ENCODE results near the gene MRO.
"Not testable (repeated sequence)": the region's sequence is repeated elsewhere in the genome, so short reads cannot be mapped to it uniquely, and the experiment has no call there.

Gene MRO

DNA sequence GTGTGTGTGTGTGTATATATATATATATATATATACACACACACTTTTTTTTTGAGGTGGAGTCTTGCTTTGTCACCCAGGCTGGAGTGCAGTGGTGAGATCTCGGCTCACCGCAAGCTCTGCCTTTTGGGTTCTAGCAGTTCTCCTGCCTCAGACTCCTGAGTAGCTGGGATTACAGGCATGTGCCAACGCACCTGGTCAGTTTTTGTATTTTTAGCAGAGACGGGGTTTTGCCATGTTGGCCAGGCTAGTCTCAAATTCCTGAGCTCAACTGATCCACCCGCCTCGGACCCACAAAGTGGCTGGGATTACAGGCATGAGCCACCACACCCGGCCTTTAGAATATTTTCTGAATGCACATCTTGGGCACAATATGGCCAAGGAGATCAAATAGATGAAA, 13.7 kb upstream of the MRO start:
- DNase-seq (ENCODE audit: low spot score) = not testable (repeated sequence)

GRCh38 chr18:50832754-50833153, 12.9 kb upstream of the MRO start:
- no peak for DNase-seq (ENCODE audit: low spot score)

DNA sequence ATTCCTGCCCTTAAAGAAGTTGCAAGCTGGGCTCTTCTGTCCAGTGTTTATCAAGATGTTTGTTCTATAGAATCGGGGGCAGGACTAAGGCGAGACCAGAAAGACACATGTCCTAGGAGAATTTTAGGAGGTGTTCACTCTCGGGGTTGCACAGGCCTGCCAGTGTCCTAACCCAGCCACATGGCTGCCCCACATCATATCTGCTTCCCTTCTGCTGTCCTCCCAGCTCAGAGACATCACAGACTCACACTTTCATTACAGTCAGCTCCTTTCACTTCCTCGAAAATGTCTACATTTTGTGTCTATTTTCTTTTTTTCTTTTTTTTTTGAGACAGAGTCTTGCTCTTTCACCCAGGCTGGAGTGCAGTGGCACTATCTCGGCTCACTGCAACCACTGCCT, 10.7 kb upstream of the MRO start:
- DNase-seq (ENCODE audit: low spot score) = peak; percentile 51

GRCh38 chr18:50829644-50830043, 9.8 kb upstream of the MRO start:
- no peak for DNase-seq (ENCODE audit: low spot score)

DNA sequence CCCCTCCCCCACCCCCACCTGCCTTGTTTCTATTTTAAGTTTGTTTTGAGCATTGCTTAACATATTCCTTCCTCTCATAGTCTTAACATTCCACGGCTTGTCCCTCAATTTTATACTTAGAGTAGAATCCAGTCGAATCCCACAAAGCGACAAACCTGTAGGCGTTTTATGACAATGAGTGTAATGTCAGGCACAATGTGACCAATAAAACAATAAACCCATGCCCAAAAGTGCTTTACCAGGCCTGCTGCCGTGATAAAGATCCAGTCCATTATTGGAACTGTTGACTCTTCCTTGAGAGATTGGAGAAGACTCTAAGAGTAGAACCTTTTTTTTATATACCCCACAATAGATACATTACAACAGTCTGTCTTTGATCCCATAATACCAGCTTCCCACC, 6.2 kb upstream of the MRO start:
- DNase-seq (ENCODE audit: low spot score) = no peak

- DNase-seq (ENCODE audit: low spot score) = no peak
Observed at GRCh38 chr18:50825621-50826020, 5.8 kb upstream of the MRO start.

DNA sequence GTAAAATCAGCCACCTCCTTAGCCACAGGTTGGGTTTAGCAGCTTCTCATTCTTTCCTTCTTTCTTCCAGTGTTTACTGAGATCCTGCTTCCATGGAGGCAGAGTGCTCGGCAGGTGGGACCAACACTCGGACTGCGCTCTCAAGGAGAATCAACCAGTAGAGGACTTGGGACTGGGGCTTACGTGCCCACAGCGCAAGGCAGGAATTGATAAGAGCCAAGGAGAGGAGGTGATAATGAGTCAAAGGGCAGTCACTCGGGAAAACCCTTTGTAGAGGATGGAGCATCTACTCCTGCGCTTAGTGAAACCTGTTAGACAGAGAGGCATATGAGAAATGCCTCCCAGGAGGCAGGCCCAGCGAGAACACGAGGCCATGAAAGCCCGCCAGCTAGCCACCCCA, 2.9 kb upstream of the MRO start:
- DNase-seq (ENCODE audit: low spot score) = no peak

DNA sequence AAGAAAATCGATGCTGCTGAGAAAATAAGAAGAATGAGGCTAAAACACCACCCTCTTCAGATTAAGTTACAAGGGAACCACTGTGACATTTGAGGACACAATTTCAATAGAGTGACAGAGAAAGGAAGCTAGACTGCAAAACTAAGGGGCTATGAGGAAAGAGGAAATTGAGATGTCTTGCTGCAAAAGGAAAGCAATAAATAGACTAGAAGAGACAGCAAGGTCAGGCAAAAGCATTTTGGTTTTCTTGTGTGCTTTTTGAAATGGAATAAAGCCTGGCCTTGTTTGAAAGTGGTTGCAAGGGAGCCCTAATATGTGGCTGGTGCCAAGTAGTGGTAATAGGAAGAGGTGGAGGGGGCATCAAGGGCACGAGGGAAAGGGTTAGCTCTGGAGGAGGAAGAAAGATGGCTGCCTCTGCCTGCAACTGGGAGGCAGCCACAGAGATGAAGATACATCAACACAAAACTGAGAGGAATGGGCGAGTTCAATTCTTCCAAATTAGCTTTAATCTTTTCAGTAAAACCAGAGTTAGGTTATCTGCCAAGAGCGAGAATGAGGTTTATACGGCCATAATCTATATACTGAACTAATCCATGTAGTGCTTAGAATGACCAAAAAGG, 1.2 kb upstream of the MRO start:
- peak; percentile 43 for DNase-seq (ENCODE audit: low spot score)

- DNase-seq (ENCODE audit: low spot score) = peak; percentile 45
Observed at GRCh38 chr18:50819027-50819727, 639 bp downstream of the MRO start.

- peak; percentile 34 for DNase-seq (ENCODE audit: low spot score)
Observed at GRCh38 chr18:50816419-50817166, 3.2 kb downstream of the MRO start.

DNA sequence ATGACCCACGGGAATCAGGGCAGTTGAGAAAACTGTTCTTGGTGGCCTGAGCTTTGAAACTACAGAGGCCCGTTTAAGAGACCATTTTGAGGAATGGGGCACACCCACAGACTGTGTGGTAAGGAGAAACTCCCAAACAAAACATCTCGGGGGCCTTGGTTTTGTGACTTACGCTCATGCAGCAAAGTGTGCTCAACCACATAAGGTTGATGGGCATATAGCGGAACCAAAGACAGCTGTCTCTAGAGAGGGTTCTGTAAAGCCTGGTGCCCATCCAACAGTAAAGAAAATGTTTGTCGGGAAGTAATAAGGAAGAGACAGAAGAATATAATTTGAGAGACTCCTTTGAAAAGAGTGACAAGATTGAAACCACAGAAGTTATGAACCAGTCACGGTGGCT, 5.4 kb downstream of the MRO start:
- DNase-seq (ENCODE audit: low spot score) = no peak

- no peak for DNase-seq (ENCODE audit: low spot score)
Observed at GRCh38 chr18:50813353-50813752, 6.5 kb downstream of the MRO start.

GRCh38 chr18:50812834-50813233, 7.0 kb downstream of the MRO start:
- DNase-seq (ENCODE audit: low spot score) = no peak

GRCh38 chr18:50807176-50807575, 12.6 kb downstream of the MRO start:
- DNase-seq (ENCODE audit: low spot score) = no peak

GRCh38 chr18:50806208-50806616, 13.6 kb downstream of the MRO start:
- peak; percentile 37 for DNase-seq (ENCODE audit: low spot score)

GRCh38 chr18:50805732-50806131, 14.1 kb downstream of the MRO start:
- DNase-seq (ENCODE audit: low spot score) = no peak

DNA sequence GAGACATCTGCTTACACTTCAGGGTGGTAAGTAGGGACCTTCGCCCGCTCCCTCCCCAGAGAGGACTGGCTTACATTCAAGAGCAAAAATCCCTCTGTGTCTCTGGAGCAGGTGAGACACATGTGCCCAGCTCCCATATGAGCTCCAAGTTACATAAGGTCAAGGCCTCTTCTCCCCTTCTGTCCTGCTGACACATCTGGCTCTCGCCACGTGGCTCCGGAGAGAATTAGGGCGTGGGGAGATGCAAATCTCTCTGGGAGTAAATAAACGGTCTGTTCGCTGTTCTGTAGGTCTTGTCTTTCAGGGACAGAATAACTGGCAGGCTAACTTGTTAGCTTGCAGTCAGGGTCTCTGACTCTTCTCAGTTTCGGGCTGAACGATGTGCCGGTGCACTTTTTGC, 16.2 kb downstream of the MRO start:
- DNase-seq (ENCODE audit: low spot score) = no peak

- DNase-seq (ENCODE audit: low spot score) = no peak
Observed at GRCh38 chr18:50802141-50802540, 17.7 kb downstream of the MRO start.

GRCh38 chr18:50797142-50797541, 22.7 kb downstream of the MRO start:
- no peak for DNase-seq (ENCODE audit: low spot score)

GRCh38 chr18:50796495-50796894, 23.3 kb downstream of the MRO start:
- DNase-seq (ENCODE audit: low spot score) = no peak

GRCh38 chr18:50793641-50794565, 25.9 kb downstream of the MRO start:
- DNase-seq (ENCODE audit: low spot score) = no peak

DNA sequence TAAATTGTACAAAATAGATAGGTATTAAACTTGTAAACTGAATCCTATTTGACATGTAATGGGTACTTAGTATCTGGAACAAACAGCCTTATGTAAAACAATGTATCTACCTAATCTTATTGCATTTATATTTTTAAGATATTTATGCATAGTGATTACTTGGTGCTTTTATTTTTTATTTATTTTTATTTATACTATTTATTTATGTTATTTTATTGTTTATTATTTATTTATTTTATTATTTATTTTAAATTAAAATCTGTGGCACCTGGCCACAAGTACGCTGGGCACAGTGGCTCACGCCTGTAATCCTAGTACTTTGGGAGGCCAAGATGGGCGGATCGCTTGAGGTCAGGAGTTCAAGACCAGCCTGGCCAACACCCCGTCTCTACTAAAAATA, 26.9 kb downstream of the MRO start:
- no peak for DNase-seq (ENCODE audit: low spot score)
